ENCODE data around the gene ASB18. TPM values are rescaled to one million over a fixed set of nuclear protein-coding genes. Genes with fewer than 3 reads are reported as not detected.

ASB18 gene
- total RNA-seq, 4 donors from 2014 or later: not detected

- H3K4me1 ChIP-seq: no peaks in the 10 kb centered on the region
- H3K4me3 ChIP-seq: no peak overlapping the region
- H3K27ac ChIP-seq: no peak overlapping the region
- no peak for DNase-seq
- TF ChIP-seq POLR2A (IDR thresholded peaks at IDR 0.05): no peak
- TF ChIP-seq CTCF (IDR thresholded peaks at IDR 0.05): no peak
- no peaks in the 10 kb centered on the region for H3K27me3 ChIP-seq
- H3K36me3 ChIP-seq: no peaks in the 10 kb centered on the region
- H3K9me3 ChIP-seq: no peaks in the 10 kb centered on the region
Measured at GRCh38 chr2:236306825-236307540, 42.8 kb upstream of the ASB18 start.

DNA sequence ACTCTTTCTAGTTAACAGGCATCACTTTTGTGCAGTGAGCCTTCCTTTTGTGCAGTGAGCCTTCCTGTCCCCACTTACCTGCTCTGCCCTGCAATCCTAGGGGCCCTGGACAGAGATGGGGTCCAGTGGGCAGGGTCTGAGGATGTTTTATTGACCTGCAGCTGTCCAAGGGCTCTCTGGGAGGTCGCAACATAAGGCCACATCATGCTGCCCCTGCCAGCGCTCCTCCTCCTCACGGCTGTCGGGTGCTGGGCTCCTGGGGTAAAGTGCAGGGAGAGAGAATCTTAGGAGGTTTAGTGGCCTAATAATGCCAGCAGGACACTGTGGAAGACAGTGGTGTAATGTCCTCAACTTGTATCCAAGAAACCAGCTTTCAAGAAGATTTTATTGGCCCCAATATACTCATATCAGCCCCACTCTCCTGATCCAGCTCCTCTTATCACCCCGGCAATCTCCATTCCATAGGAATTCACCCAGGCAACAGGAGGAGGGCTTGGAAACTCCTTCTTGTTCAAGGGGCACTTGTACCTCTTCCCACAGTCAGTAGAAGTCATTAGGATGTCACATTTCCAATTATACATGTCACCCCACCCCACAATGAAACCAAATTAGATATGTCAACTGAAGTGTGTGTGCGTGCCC is 41.9 kb upstream of the ASB18 start:
- Histone ChIP-seq H3K36me3 (no peaks in the 10 kb centered on the region), H3K27me3 (no peaks in the 10 kb centered on the region), H3K9me3 (no peaks in the 10 kb centered on the region), H3K4me3 (no peak overlapping the region), H3K27ac (no peak overlapping the region), H3K4me1 (no peaks in the 10 kb centered on the region)
- no peak for DNase-seq
- no peak for TF ChIP-seq CTCF (IDR thresholded peaks at IDR 0.05)
- no peak for TF ChIP-seq POLR2A (IDR thresholded peaks at IDR 0.05)

GRCh38 chr2:236305531-236305930 is 41.3 kb upstream of the ASB18 start:
- no peaks in the 10 kb centered on the region for H3K4me1 ChIP-seq
- no peak for DNase-seq
- H3K27ac ChIP-seq: no peak overlapping the region
- no peaks in the 10 kb centered on the region for H3K36me3 ChIP-seq
- no peaks in the 10 kb centered on the region for H3K9me3 ChIP-seq
- H3K27me3 ChIP-seq: no peaks in the 10 kb centered on the region
- no peak for TF ChIP-seq CTCF (IDR thresholded peaks at IDR 0.05)
- no peak for TF ChIP-seq POLR2A (IDR thresholded peaks at IDR 0.05)
- no peak overlapping the region for H3K4me3 ChIP-seq

- no peak for DNase-seq
- TF ChIP-seq CTCF (IDR thresholded peaks at IDR 0.05): no peak
- no peak for TF ChIP-seq POLR2A (IDR thresholded peaks at IDR 0.05)
- Histone ChIP-seq H3K4me3 (no peak overlapping the region), H3K36me3 (no peaks in the 10 kb centered on the region), H3K27me3 (no peaks in the 10 kb centered on the region), H3K27ac (no peak overlapping the region), H3K9me3 (no peaks in the 10 kb centered on the region), H3K4me1 (no peaks in the 10 kb centered on the region)
Measured at GRCh38 chr2:236303935-236304334, 39.7 kb upstream of the ASB18 start.

- Histone ChIP-seq H3K4me3 (no peak overlapping the region), H3K4me1 (no peaks in the 10 kb centered on the region), H3K36me3 (no peaks in the 10 kb centered on the region), H3K9me3 (no peaks in the 10 kb centered on the region), H3K27me3 (no peaks in the 10 kb centered on the region), H3K27ac (no peak overlapping the region)
- DNase-seq: no peak
- TF ChIP-seq POLR2A (IDR thresholded peaks at IDR 0.05): no peak
- no peak for TF ChIP-seq CTCF (IDR thresholded peaks at IDR 0.05)
Measured at GRCh38 chr2:236302555-236302954, 38.3 kb upstream of the ASB18 start.

Data from Peyer's patch (tissue), 4 donors.